Measurements from ENCODE around the gene TBX10.
"Not testable (repeated sequence)": the region's sequence is repeated elsewhere in the genome, so short reads cannot be mapped to it uniquely, and the experiment has no call there.

TBX10 gene

GRCh38 chr11:67599149-67599548 is 40.4 kb downstream of the TBX10 start:
- Histone ChIP-seq H3K4me1 (ENCODE audit: insufficient read depth, low read length) (peaks cover 1% of the 10 kb centered on the region), H3K9ac (ENCODE audit: low read depth, low read length) (no peak overlapping the region), H3K9me3 (ENCODE audit: control insufficient read depth, insufficient read depth, low read length) (peaks cover 5% of the 10 kb centered on the region), H3K36me3 (ENCODE audit: insufficient read depth, low read length) (no peaks in the 10 kb centered on the region)

- H3K36me3 ChIP-seq (ENCODE audit: insufficient read depth, low read length); H3K9ac ChIP-seq (ENCODE audit: low read depth, low read length); H3K4me1 ChIP-seq (ENCODE audit: insufficient read depth, low read length); H3K9me3 ChIP-seq (ENCODE audit: control insufficient read depth, insufficient read depth, low read length): not testable (repeated sequence)
Measured at GRCh38 chr11:67597963-67598362, 41.6 kb downstream of the TBX10 start.

GRCh38 chr11:67597458-67597857 is 42.1 kb downstream of the TBX10 start:
- not testable (repeated sequence) for H3K9ac ChIP-seq (ENCODE audit: low read depth, low read length); H3K9me3 ChIP-seq (ENCODE audit: control insufficient read depth, insufficient read depth, low read length); H3K36me3 ChIP-seq (ENCODE audit: insufficient read depth, low read length); H3K4me1 ChIP-seq (ENCODE audit: insufficient read depth, low read length)

- Histone ChIP-seq H3K4me1 (ENCODE audit: insufficient read depth, low read length) (no peaks in the 10 kb centered on the region; the same call in 1 of the 2 replicates), H3K36me3 (ENCODE audit: insufficient read depth, low read length) (no peaks in the 10 kb centered on the region)
Measured at GRCh38 chr11:67596753-67597300, 42.7 kb downstream of the TBX10 start.

GRCh38 chr11:67594480-67594879 is 45.1 kb downstream of the TBX10 start:
- no peak overlapping the region for H3K9ac ChIP-seq (ENCODE audit: low read depth, low read length)
- H3K9me3 ChIP-seq (ENCODE audit: control insufficient read depth, insufficient read depth, low read length), result peaks cover 5% of the 10 kb centered on the region
- H3K4me1 ChIP-seq (ENCODE audit: insufficient read depth, low read length), result no peaks in the 10 kb centered on the region; the same call in 1 of the 2 replicates
- no peaks in the 10 kb centered on the region for H3K36me3 ChIP-seq (ENCODE audit: insufficient read depth, low read length)

More at GRCh38 chr11:67596753-67597300, 42.7 kb downstream of the TBX10 start:
- peaks cover 5% of the 10 kb centered on the region for H3K9me3 ChIP-seq (ENCODE audit: control insufficient read depth, insufficient read depth, low read length)
- no peak overlapping the region for H3K9ac ChIP-seq (ENCODE audit: low read depth, low read length)

- no peaks in the 10 kb centered on the region; the same call in 1 of the 2 replicates for H3K4me1 ChIP-seq (ENCODE audit: insufficient read depth, low read length)
- no peaks in the 10 kb centered on the region for H3K9me3 ChIP-seq (ENCODE audit: control insufficient read depth, insufficient read depth, low read length)
- no peak overlapping the region for H3K9ac ChIP-seq (ENCODE audit: low read depth, low read length)
- H3K36me3 ChIP-seq (ENCODE audit: insufficient read depth, low read length), result no peaks in the 10 kb centered on the region
Measured at GRCh38 chr11:67593565-67593905, 46.0 kb downstream of the TBX10 start.

- no peaks in the 10 kb centered on the region for H3K9me3 ChIP-seq (ENCODE audit: control insufficient read depth, insufficient read depth, low read length)
- H3K4me1 ChIP-seq (ENCODE audit: insufficient read depth, low read length), result no peaks in the 10 kb centered on the region; the same call in 1 of the 2 replicates
- no peak overlapping the region for H3K9ac ChIP-seq (ENCODE audit: low read depth, low read length)
- H3K36me3 ChIP-seq (ENCODE audit: insufficient read depth, low read length), result no peaks in the 10 kb centered on the region
Measured at GRCh38 chr11:67592880-67593564, 46.5 kb downstream of the TBX10 start.

GRCh38 chr11:67588899-67589415 is 50.6 kb downstream of the TBX10 start:
- not testable (repeated sequence) for H3K4me1 ChIP-seq (ENCODE audit: insufficient read depth, low read length); H3K9me3 ChIP-seq (ENCODE audit: control insufficient read depth, insufficient read depth, low read length); H3K9ac ChIP-seq (ENCODE audit: low read depth, low read length)
- peaks cover 15% of the 10 kb centered on the region; the same call in 1 of the 2 replicates for H3K36me3 ChIP-seq (ENCODE audit: insufficient read depth, low read length)

- H3K36me3 ChIP-seq (ENCODE audit: insufficient read depth, low read length), result peaks cover 15% of the 10 kb centered on the region; the same call in 1 of the 2 replicates
- H3K9me3 ChIP-seq (ENCODE audit: control insufficient read depth, insufficient read depth, low read length), result no peaks in the 10 kb centered on the region
- H3K4me1 ChIP-seq (ENCODE audit: insufficient read depth, low read length), result peaks cover 5% of the 10 kb centered on the region; the same call in 1 of the 2 replicates
- H3K9ac ChIP-seq (ENCODE audit: low read depth, low read length), result no peak overlapping the region
Measured at GRCh38 chr11:67588136-67588503, 51.4 kb downstream of the TBX10 start.

- Histone ChIP-seq H3K36me3 (ENCODE audit: insufficient read depth, low read length) (peaks cover 15% of the 10 kb centered on the region; the same call in 1 of the 2 replicates), H3K9me3 (ENCODE audit: control insufficient read depth, insufficient read depth, low read length) (no peaks in the 10 kb centered on the region), H3K9ac (ENCODE audit: low read depth, low read length) (no peak overlapping the region), H3K4me1 (ENCODE audit: insufficient read depth, low read length) (peaks cover 16% of the 10 kb centered on the region)
Measured at GRCh38 chr11:67586568-67587250, 52.9 kb downstream of the TBX10 start.

GRCh38 chr11:67585911-67586310 is 53.7 kb downstream of the TBX10 start:
- H3K36me3 ChIP-seq (ENCODE audit: insufficient read depth, low read length), result peaks cover 15% of the 10 kb centered on the region; the same call in 1 of the 2 replicates
- peaks cover 18% of the 10 kb centered on the region for H3K4me1 ChIP-seq (ENCODE audit: insufficient read depth, low read length)
- H3K9me3 ChIP-seq (ENCODE audit: control insufficient read depth, insufficient read depth, low read length), result no peaks in the 10 kb centered on the region
- no peak overlapping the region for H3K9ac ChIP-seq (ENCODE audit: low read depth, low read length)

- Histone ChIP-seq H3K4me1 (ENCODE audit: insufficient read depth, low read length) (peaks cover 18% of the 10 kb centered on the region), H3K9me3 (ENCODE audit: control insufficient read depth, insufficient read depth, low read length) (no peaks in the 10 kb centered on the region), H3K9ac (ENCODE audit: low read depth, low read length) (peak overlapping the region; percentile 96), H3K36me3 (ENCODE audit: insufficient read depth, low read length) (peaks cover 15% of the 10 kb centered on the region; the same call in 1 of the 2 replicates)
Measured at GRCh38 chr11:67584881-67585873, 54.4 kb downstream of the TBX10 start.

- Histone ChIP-seq H3K9ac (ENCODE audit: low read depth, low read length) (peak overlapping the region; percentile 96), H3K4me1 (ENCODE audit: insufficient read depth, low read length) (peaks cover 18% of the 10 kb centered on the region), H3K36me3 (ENCODE audit: insufficient read depth, low read length) (peaks cover 15% of the 10 kb centered on the region; the same call in 1 of the 2 replicates), H3K9me3 (ENCODE audit: control insufficient read depth, insufficient read depth, low read length) (no peaks in the 10 kb centered on the region)
Measured at GRCh38 chr11:67584205-67584880, 55.2 kb downstream of the TBX10 start.
